Lower leg skin (tissue), 3 donors: ENCODE data around the gene TAF7.

ENCODE experiments used
- CTCF ChIP-seq, 3 donors: fragments of 450-650 bp; IDR thresholded peaks; one replicate each; pipeline ENCODE4 v1.5.1; 2016; ENCODE audit warnings: antibody characterized with exemption in 3 of 3, mild to moderate bottlenecking in 3 of 3, moderate library complexity in 2 of 3
- POLR2A ChIP-seq, 2 donors: fragments of 450-650 bp; IDR thresholded peaks; one replicate each; pipeline ENCODE4 v1.6.1; 2016 to 2017; ENCODE audit warnings: antibody characterized with exemption in 2 of 2, mild to moderate bottlenecking in 1 of 2, moderate library complexity in 1 of 2

DNA sequence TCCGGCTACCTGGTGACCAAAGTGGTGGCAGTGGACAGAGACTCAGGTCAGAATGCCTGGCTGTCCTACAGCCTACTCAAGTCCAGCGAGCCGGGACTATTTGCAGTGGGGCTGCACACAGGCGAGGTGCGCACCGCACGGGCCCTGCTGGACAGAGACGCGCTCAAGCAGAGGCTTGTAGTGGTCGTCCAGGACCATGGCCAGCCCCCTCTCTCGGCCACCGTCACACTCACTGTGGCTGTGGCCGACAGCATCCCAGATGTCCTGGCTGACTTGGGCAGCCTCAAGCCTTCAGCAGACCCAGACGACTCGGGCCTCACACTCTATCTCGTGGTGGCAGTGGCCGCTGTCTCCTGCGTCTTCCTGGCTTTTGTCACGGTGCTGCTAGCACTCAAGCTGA lies 36.4 kb upstream of the TAF7 start:
- TF ChIP-seq POLR2A (IDR thresholded peaks at IDR 0.05) (no peak), CTCF (IDR thresholded peaks at IDR 0.05) (no peak)
